Bronchial epithelial cell (primary cell): ENCODE results near the gene TMED8. TPM values are rescaled to one million over a fixed set of nuclear protein-coding genes. Genes with fewer than 3 reads are reported as not detected.

Experiments
- DNase-seq: peaks from one replicate; pipeline ENCODE4 v3.0.0-alpha.2; 2010; ENCODE audit warnings: low read depth
- FAIRE-seq: peaks from 2 replicates; lab custom pipeline; 2011; peaks lifted over from hg19 to GRCh38; lab: Jason Lieb, UNC
- H3K27me3 ChIP-seq: 2 replicates; pipeline ENCODE4 v1.5.1; 2011; ENCODE audit warnings: low read length; ENCODE audit not compliant: control insufficient read depth, insufficient read depth
- H3K36me3 ChIP-seq: 2 replicates; pipeline ENCODE4 v1.5.1; 2011; ENCODE audit warnings: low read length; ENCODE audit not compliant: control insufficient read depth, insufficient read depth
- H3K4me3 ChIP-seq: 2 replicates; pipeline ENCODE4 v1.5.1; 2011; ENCODE audit warnings: mild to moderate bottlenecking, low read depth, low read length, control low read depth
- total RNA-seq: library from RNA; depleted of rRNA; stranded (reverse); fragments of >200 nt; gene quantifications from 2 replicates; pipeline ENCODE4 v1.2.1, GENCODE V29; 2014
- TF ChIP-seq, protein P1 (sequence below): IDR thresholded peaks from 2 replicates; pipeline ENCODE4 v1.5.1; 2011; ENCODE audit warnings: mild to moderate bottlenecking, moderate library complexity, low read length, control low read depth, inconsistent platforms; ENCODE audit not compliant: insufficient read depth, severe bottlenecking

Gene TMED8
- total RNA-seq, 1 donor from 2014 or later, result 6.8 TPM

GRCh38 chr14:77375973-77376770 is 722 bp downstream of the TMED8 start:
- H3K27me3 ChIP-seq, result no peaks in the 10 kb centered on the region
- DNase-seq (peak; percentile 8), FAIRE-seq (no peak)
- TF ChIP-seq, protein P1, sequence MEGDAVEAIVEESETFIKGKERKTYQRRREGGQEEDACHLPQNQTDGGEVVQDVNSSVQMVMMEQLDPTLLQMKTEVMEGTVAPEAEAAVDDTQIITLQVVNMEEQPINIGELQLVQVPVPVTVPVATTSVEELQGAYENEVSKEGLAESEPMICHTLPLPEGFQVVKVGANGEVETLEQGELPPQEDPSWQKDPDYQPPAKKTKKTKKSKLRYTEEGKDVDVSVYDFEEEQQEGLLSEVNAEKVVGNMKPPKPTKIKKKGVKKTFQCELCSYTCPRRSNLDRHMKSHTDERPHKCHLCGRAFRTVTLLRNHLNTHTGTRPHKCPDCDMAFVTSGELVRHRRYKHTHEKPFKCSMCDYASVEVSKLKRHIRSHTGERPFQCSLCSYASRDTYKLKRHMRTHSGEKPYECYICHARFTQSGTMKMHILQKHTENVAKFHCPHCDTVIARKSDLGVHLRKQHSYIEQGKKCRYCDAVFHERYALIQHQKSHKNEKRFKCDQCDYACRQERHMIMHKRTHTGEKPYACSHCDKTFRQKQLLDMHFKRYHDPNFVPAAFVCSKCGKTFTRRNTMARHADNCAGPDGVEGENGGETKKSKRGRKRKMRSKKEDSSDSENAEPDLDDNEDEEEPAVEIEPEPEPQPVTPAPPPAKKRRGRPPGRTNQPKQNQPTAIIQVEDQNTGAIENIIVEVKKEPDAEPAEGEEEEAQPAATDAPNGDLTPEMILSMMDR, result no peak
- H3K4me3 ChIP-seq, result peak overlapping the region; percentile 52
- no peaks in the 10 kb centered on the region for H3K36me3 ChIP-seq

DNA sequence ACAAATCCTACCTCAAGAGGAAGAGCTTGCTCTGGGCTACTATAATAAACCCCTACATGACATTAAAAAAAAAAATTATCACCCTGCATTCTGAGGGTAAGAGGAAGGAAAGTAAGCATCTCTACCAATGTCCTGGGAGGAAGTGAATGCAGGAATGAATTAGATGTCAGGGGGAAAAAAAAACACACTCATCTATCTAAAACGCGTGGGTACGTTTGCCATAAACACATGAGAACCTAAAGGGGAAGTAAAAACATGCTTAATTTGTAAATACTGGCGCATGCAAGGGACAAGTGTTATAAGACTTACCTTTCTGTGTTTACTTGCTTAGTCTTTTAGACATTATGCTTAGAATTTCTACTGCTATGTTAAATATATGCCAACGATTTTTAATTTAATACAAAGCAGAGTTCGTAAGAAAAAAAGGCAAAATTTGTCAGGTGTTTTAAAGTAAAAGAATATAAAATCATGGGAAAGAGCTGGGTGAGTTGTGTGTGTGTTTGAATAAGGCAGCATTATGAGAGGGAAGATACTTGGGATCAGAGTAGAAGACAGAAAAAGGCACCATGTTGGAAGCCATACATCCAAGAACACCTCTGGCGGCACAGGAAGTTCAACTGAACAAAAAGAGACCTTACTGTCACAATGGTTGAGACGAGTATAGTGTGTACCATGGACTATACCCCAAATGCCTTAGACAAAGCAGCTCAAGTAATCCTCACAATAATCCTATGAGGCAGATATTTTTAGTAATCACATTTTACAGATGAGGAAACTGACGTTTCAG is 1.5 kb downstream of the TMED8 start:
- Histone ChIP-seq H3K36me3 (no peaks in the 10 kb centered on the region), H3K4me3 (no peak overlapping the region)
- no peak for FAIRE-seq

DNA sequence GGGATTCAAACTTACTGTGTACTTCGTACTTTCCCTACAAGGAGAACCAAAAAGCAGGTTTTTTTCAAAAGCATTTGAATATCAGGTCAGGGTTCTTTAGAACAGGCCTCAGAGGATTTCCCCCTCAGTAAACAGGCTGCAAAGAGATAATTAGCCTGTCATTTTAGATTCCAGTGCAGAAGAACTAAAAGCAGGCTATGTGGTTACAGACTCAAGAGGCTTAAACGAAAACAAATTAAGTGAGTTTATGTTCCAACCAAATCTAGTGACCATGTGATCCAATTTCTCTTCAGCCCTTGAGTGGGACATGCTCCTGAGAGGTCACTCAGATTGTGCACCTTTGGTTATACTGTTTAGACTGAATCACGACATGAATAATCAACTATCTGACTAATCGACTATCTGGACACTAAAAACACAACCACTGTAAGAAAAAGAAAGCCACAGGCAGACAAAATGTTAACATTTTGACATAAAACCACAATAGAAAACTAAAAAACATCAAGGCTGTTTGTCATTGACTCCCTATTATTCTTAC is 4.5 kb downstream of the TMED8 start:
- FAIRE-seq, result no peak
- no peak overlapping the region for H3K4me3 ChIP-seq

More for the DNA sequence above, 1.5 kb downstream of the TMED8 start:
- TF ChIP-seq, protein P1, result no peak
- H3K27me3 ChIP-seq, result no peaks in the 10 kb centered on the region
- no peak for DNase-seq

GRCh38 chr14:77369285-77369684 is 7.6 kb downstream of the TMED8 start:
- no peak for DNase-seq
- no peaks in the 10 kb centered on the region for H3K36me3 ChIP-seq
- FAIRE-seq, result no peak
- TF ChIP-seq, protein P1, result no peak
- H3K27me3 ChIP-seq, result no peaks in the 10 kb centered on the region
- no peak overlapping the region for H3K4me3 ChIP-seq

More for the DNA sequence above, 4.5 kb downstream of the TMED8 start:
- TF ChIP-seq, protein P1, result no peak
- DNase-seq, result peak; percentile 28
- H3K36me3 ChIP-seq, result no peaks in the 10 kb centered on the region
- no peaks in the 10 kb centered on the region for H3K27me3 ChIP-seq

DNA sequence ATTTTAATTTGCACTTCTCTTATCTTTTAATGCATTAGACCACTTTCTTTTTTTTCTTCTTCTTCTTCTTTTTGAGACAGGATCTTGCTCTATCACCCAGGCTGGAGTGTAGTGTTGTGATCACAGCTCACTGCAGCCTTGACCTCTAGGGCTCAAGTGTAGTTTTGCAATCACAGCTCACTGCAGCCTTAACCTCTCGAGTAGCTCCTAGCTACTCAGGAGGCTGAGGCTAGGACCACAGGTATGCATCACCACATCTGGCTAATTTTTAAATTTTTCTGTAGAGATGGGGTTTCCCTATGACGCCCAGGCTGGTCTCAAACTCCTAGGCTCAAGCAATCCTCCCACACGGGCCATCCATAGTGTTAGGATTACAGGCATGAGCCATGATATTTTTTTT is 12.7 kb downstream of the TMED8 start:
- Histone ChIP-seq H3K4me3 (no peak overlapping the region), H3K27me3 (no peaks in the 10 kb centered on the region), H3K36me3 (no peaks in the 10 kb centered on the region)
- TF ChIP-seq, protein P1, result no peak
- FAIRE-seq (no peak), DNase-seq (no peak)
